RKO (cell line): ENCODE data around the gene ZYX.
A peak's percentile ranks its signal among the peaks of the same experiment; 100 is the strongest.
"Not testable (repeated sequence)": the region's sequence is repeated elsewhere in the genome, so short reads cannot be mapped to it uniquely, and the experiment has no call there.

ENCODE experiments used
- DNase-seq: peaks from one replicate; pipeline ENCODE4 v3.0.0-alpha.2; 2016; ENCODE audit warnings: low spot score

Gene ZYX

DNA sequence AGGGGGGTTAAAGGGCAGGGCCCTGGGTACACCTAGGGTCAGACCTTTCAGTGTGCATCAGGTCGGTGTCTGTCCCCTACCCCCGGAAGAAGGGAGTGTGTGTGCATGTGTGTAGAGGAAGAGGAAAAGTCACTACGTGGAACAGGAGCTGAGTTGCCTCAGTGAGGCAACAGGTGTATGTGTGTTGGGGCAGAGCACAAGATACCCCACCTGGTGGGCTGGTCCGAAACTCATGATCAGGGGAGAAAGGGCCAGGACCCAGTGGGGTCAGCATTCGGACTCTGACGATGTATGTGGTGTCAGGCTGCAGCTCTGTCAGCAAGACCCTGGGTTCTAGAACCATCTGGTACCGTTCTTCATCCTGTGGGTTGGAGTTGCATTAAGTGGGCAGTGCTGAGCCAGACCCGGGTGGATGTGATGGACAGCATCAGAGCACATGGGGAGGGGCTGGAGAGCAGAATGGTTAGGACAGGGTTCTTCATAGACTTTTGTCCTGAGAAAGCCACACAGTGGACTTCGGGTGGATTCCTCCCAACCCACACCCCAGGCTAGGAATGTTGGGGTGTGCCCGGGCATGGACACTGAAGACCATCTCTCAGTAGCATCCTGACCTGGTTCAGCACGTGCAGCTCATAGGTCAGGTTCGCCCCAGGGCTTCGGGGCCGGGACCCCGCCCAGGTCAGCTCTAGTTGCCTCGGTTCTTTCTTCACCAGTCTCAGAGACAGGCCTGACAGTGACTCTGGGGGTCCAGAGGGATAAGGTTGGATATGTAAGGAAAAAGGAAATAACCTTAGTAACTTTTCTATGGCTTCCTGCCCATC lies 16.8 kb downstream of the ZYX start:
- no peak for DNase-seq

- no peak for DNase-seq
These were observed 17.5 kb downstream of the ZYX start for GRCh38 chr7:143398616-143399015.

- no peak for DNase-seq
These were observed 18.0 kb downstream of the ZYX start for GRCh38 chr7:143399151-143399550.

- DNase-seq: no peak
These were observed 18.5 kb downstream of the ZYX start for GRCh38 chr7:143399642-143400041.

- DNase-seq: no peak
These were observed 20.1 kb downstream of the ZYX start for GRCh38 chr7:143401265-143401664.

DNA sequence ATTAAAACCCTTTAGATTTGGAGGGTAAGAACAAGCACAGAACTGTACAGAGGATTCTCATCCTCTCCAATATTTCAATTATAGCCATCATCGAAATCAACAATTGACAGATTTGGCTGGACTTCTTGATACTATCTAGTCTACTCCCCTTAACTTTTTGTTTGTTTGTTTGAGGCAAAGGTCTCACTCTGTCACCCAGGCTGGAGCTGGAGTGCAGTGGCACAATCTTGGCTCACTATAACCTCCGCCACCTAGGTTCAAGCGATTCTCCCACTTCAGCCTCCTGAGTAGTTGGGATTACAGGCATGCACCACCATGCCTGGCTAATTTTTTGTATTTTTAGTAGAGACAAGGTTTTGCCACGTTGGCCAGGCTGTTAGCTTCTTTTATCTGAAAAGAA lies 21.1 kb downstream of the ZYX start:
- DNase-seq: not testable (repeated sequence)

GRCh38 chr7:143405173-143406001 lies 24.2 kb downstream of the ZYX start:
- DNase-seq: no peak

DNA sequence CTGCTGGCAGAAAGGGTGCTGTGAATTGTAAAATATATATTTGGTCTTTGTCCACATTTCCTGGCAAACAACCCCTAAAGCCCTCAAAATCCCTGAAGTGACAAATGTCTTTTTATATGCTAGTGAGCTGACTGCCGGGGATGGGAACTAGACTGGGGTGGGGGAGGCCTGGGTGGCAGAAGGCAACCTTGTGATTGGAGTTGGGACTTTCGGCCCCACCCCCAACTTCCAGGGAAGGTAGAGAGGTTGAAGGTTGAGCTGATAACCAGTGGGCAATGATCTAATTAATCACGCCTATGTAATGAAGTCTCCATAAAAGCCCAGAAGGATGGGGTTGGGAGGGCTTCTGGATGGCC lies 24.8 kb downstream of the ZYX start:
- DNase-seq: no peak

GRCh38 chr7:143407287-143408251 lies 26.4 kb downstream of the ZYX start:
- no peak for DNase-seq

DNA sequence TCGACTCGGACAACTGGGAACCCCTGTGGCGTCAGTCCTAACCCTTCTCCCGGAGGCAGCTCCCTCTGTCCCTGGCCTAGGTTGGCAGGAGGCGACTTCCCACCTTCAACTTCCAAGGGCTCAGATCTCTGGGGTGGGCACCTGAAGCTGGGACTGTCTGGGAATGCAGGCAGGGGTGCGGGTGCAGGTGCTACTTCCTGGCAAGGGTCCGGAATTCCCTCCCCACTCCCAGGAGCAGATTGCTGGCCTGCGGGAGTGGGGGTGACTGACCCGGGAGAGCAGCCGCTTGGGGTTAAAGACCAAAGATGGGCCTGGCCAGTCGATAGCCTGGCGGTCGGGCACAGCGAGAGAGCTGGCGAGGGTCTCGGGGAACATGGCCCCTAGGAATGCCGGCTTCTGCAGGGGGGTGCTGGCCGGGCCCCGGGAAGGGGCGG lies 27.1 kb downstream of the ZYX start:
- no peak for DNase-seq

GRCh38 chr7:143408686-143409561 lies 27.8 kb downstream of the ZYX start, which contains the start of gene EPHA1:
Gene EPHA1, minus strand, starts transcription at chr7:143408856. Its CDS starts 51 bp downstream, at chr7:143408805.
- DNase-seq: no peak

DNA sequence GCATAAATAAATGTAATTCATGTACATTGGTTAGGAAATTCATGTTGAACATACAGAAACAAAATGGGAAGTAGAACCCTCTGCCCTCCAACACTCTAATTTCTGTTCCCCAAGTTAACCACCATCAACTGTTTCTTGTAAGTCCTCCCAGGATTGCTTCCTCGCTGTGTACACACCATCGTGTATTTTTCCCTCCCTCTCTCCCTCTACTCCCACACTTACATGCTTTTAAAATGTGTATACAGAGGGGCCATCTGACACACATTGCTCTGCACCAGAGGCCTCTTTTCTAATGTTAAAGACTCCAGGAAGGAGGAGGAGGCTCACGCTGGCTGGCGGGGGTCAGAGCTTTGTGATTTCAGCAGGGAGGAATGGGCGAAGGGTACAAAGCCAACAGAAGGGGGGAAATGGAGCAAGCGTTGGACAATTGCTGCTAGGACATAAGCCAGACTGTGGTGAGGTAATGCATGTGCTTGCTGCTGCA lies 29.4 kb downstream of the ZYX start:
- DNase-seq: no peak

DNA sequence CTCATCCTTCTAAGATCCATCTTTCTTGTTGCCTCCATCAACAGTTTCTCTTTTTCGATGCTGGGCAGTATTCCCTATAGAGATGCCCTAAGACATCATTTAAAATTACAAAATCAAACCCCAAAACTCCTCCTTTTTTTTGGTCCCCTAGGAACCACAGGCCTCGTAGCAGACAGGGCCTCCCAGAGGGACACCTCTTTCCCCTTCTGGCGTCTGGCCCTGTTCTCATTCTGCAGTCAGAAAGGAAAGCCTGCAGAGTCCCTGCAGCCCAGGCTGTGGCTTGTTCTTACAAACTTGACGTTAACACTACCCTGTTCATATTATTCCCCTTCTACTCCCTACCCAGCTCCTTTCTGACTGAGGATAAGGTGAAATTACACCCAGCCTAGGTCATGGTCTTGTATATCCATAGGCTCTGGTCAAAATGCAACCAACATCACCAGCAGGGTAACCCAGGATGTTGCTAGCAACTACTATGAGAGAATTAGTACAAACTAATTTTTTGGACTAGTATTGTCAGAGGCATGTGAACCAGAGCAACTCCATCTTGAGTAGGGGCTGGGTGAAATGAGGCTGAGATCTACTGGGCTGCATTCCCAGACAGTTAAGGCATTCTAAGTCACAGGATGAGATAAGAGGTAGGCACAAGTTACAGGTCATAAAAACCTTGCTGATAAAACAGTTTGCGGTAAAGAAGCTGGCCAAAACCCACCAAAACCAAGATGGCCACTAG lies 31.0 kb downstream of the ZYX start:
- DNase-seq: no peak

- DNase-seq: no peak
These were observed 32.0 kb downstream of the ZYX start for GRCh38 chr7:143413123-143413522.

DNA sequence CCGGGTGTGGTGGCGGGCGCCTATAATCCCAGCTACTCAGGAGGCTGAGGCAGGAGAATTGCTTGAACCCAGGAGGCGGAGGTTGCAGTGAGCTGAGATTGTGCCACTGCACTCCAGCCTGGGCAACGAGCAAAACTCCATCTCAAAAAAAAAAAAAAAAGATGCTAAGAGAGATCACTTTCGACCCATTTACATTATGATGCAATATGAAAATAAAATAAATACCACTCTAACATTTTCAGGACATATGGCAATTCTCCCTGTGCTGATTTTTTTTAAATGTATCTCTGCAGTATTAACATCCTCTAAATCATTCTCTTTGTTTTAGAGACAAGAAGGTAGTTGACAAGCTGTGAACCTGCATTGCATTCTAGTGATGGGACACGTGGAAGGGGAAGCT lies 34.1 kb downstream of the ZYX start:
- DNase-seq: not testable (repeated sequence)

DNA sequence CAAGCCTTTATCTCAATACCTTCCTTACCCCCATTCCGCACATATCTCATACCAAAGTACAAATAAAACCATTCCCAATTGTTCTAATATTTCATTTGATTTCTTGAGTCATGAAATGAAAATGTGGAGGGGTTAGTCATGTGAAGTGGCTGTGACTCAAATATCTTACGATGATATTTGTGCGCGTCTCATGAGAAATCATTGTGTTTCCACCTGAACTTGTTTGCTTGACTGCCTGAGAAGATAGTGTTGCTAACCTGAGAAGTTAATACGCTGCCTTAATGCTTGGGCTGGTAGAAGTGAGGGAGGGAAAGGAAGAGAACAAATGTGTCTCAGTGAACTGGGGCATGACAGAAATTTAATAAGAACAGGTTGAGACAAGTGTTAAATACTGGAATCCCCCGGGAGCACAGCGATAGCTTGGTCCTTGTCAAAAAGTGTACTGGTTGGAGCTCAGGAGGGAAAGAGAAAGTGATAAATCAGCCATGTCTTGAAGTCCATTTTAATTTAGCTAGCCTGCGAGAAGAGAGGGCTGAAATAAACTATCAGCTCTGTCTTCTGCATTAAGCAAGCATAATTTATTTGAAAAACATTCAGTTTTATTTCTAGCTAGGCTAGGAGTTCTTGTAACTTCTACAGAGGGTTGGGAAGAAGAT lies 34.7 kb downstream of the ZYX start:
- DNase-seq: no peak

- peak; percentile 71 for DNase-seq
These were observed 35.5 kb downstream of the ZYX start for GRCh38 chr7:143416565-143417149.

GRCh38 chr7:143417734-143418383 lies 36.7 kb downstream of the ZYX start:
- DNase-seq: no peak
